Esophagus squamous epithelium (tissue), 4 donors: ENCODE data around the gene STK24.

ENCODE experiments used
- POLR2A ChIP-seq, 4 donors: fragments of 450-650 bp; IDR thresholded peaks; one replicate each; pipeline ENCODE4 v1.6.1; 2017; ENCODE audit warnings: antibody characterized with exemption in 4 of 4, mild to moderate bottlenecking in 4 of 4, moderate library complexity in 3 of 4
- TF ChIP-seq, protein P1 (sequence below), 6 experiments: fragments of 450-650 bp in 4 of 6; fragments of 200-600 bp in 2 of 6; sonication (generic) in 2 of 6; IDR thresholded peaks; one replicate each; pipeline ENCODE4 v1.5.1; 2016 to 2019; ENCODE audit warnings: antibody characterized with exemption in 6 of 6, mild to moderate bottlenecking in 4 of 6, moderate library complexity in 4 of 6

DNA sequence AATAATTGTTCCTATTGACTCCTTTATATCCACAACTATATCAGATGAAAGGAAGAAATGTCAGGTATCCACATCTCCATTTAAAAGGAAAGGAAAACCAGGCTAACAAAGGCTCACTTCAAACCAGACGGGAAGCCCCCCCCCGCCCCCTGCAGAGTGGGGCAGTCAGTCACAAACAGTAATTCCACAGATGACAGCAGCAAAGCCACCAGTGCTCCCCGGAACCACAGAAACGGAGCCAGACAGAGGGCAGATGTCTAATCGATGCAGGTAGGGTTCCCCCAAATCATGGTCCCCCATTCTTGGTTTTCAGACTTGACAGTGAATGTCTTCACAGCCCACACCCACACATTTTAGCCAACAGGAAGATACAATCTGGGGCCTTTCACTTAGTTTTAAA is 100.8 kb downstream of the STK24 start:
- TF ChIP-seq POLR2A (IDR thresholded peaks at IDR 0.05): no peak
- TF ChIP-seq, protein P1, sequence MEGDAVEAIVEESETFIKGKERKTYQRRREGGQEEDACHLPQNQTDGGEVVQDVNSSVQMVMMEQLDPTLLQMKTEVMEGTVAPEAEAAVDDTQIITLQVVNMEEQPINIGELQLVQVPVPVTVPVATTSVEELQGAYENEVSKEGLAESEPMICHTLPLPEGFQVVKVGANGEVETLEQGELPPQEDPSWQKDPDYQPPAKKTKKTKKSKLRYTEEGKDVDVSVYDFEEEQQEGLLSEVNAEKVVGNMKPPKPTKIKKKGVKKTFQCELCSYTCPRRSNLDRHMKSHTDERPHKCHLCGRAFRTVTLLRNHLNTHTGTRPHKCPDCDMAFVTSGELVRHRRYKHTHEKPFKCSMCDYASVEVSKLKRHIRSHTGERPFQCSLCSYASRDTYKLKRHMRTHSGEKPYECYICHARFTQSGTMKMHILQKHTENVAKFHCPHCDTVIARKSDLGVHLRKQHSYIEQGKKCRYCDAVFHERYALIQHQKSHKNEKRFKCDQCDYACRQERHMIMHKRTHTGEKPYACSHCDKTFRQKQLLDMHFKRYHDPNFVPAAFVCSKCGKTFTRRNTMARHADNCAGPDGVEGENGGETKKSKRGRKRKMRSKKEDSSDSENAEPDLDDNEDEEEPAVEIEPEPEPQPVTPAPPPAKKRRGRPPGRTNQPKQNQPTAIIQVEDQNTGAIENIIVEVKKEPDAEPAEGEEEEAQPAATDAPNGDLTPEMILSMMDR (IDR thresholded peaks at IDR 0.05): no peak
